HepG2 (cell line): ENCODE results near the gene CAMK1D. TPM values are rescaled to one million over a fixed set of nuclear protein-coding genes. Genes with fewer than 3 reads are reported as not detected.

Experiments used
- ATAC-seq: fragments of 200-7000 bp; cut with Tn5 transposase; 3 replicates; pipeline ENCODE4 v1.9.1; 2020; ENCODE audit warnings: mild to moderate bottlenecking, moderate library complexity
- BruUV-seq: library from RNA; stranded (reverse); fragments of 400-500 nt; replicated peaks from 2 replicates; lab custom pipeline; 2021; lab: Mats Ljungman, UMichigan
- CTCF ChIA-PET: fragments of 300-600 bp; formaldehyde crosslinking; extraction: SDS; loops from one replicate; lab custom pipeline; 2021; ENCODE audit warnings: low total read pairs, inconsistent platforms, low intra/inter-chr PET ratio; lab: Yijun Ruan, JAX
- POLR2A ChIA-PET: fragments of 350-600 bp; sonication (Branson Sonifier 250); formaldehyde crosslinking; loops from one replicate; lab custom pipeline; 2020; ENCODE audit warnings: antibody characterized with exemption, inconsistent platforms; lab: Yijun Ruan, JAX
- DNase-seq: peaks from one replicate; pipeline ENCODE4 v3.0.0-alpha.2; 2015; ENCODE audit warnings: low spot score
- FAIRE-seq: peaks from 3 replicates; lab custom pipeline; 2011; peaks lifted over from hg19 to GRCh38; lab: Jason Lieb, UNC
- H2AFZ ChIP-seq: one replicate; pipeline ENCODE4 v1.6.1; 2011; ENCODE audit warnings: low read length, inconsistent platforms
- H3K27ac ChIP-seq: fragments of 300-600 bp; 3 replicates; pipeline ENCODE4 v1.8.0; 2011; ENCODE audit warnings: mixed run types, mild to moderate bottlenecking, mixed read lengths, low read length, inconsistent platforms; ENCODE audit not compliant: insufficient read depth; ENCODE audit errors: extremely low read length
- H3K27me3 ChIP-seq, 2 experiments: fragments of 200-600 bp in 1 of 2; 2 replicates in 1 of 2; 3 replicates in 1 of 2; pipeline versions ENCODE4 v1.6.0 to v1.8.0; 2011; ENCODE audit warnings: low read length in 2 of 2, mild to moderate bottlenecking in 2 of 2, moderate library complexity in 2 of 2, inconsistent platforms in 1 of 2; ENCODE audit not compliant: insufficient read depth in 2 of 2, control insufficient read depth in 1 of 2
- H3K36me3 ChIP-seq, 2 experiments: fragments of 200-600 bp in 1 of 2; replicated peaks in 1 of 2; 2 replicates in 1 of 2; 3 replicates in 1 of 2; pipeline versions ENCODE4 v1.5.1 to v1.8.0; 2011; ENCODE audit warnings: low read length in 2 of 2, inconsistent platforms in 1 of 2; ENCODE audit not compliant: insufficient read depth in 2 of 2, control insufficient read depth in 1 of 2
- H3K4me1 ChIP-seq: 2 replicates; pipeline ENCODE4 v1.5.1; 2012; ENCODE audit warnings: low read length, inconsistent platforms; ENCODE audit not compliant: insufficient read depth
- H3K4me2 ChIP-seq: 2 replicates; pipeline ENCODE4 v1.6.0; 2011; ENCODE audit warnings: low read depth, low read length, inconsistent platforms
- H3K4me3 ChIP-seq, 3 experiments: fragments of 200-600 bp in 1 of 3; sonication (generic), shearing (Covaris generic) in 1 of 3; replicated peaks in 1 of 3; 2 replicates each; pipeline ENCODE4 v1.5.1; 2011 to 2016; ENCODE audit warnings: low read length in 3 of 3, inconsistent platforms in 2 of 3, low read depth in 2 of 3, mild to moderate bottlenecking in 2 of 3, control low read depth in 1 of 3, mixed read lengths in 1 of 3; ENCODE audit not compliant: insufficient read depth in 1 of 3
- H3K79me2 ChIP-seq: one replicate; pipeline ENCODE4 v1.6.1; 2011; ENCODE audit warnings: low read length, inconsistent platforms; ENCODE audit not compliant: insufficient read depth
- H3K9ac ChIP-seq: 2 replicates; pipeline ENCODE4 v1.6.0; 2011; ENCODE audit warnings: mild to moderate bottlenecking, low read depth, low read length, inconsistent platforms; ENCODE audit not compliant: insufficient read depth
- H3K9me3 ChIP-seq: 2 replicates; pipeline ENCODE4 v1.5.1; 2012; ENCODE audit warnings: mild to moderate bottlenecking, low read length
- H4K20me1 ChIP-seq: 2 replicates; pipeline ENCODE4 v1.6.0; 2011; ENCODE audit warnings: inconsistent platforms, mild to moderate bottlenecking, low read length, moderate library complexity; ENCODE audit not compliant: insufficient read depth
- REXO4 ChIP-seq: sonication (generic); formaldehyde crosslinking; IDR thresholded peaks from 2 replicates; pipeline ENCODE4 v1.8.0; 2022; ENCODE audit warnings: missing genetic modification reagents, mild to moderate bottlenecking, borderline replicate concordance
- SOX5 ChIP-seq: IDR thresholded peaks from 2 replicates; pipeline ENCODE4 v1.6.1; 2016; ENCODE audit warnings: borderline replicate concordance
- TARDBP ChIP-seq: sonication (generic); formaldehyde crosslinking; IDR thresholded peaks from 2 replicates; pipeline ENCODE4 v1.8.0; 2022; ENCODE audit warnings: mild to moderate bottlenecking, missing genetic modification reagents
- TFDP2 ChIP-seq: sonication (generic); formaldehyde crosslinking; IDR thresholded peaks from 2 replicates; pipeline ENCODE4 v1.4.0; 2020; ENCODE audit warnings: missing genetic modification reagents
- TFE3 ChIP-seq: IDR thresholded peaks from 2 replicates; pipeline ENCODE4 v1.6.1; 2016
- XBP1 ChIP-seq: sonication (generic); formaldehyde crosslinking; IDR thresholded peaks from 2 replicates; pipeline ENCODE4 v1.5.0; 2020; ENCODE audit warnings: missing genetic modification reagents
- ZFP36L2 ChIP-seq: sonication (generic); formaldehyde crosslinking; IDR thresholded peaks from 2 replicates; pipeline ENCODE4 v1.4.0; 2020; ENCODE audit warnings: missing genetic modification reagents
- ZNF275 ChIP-seq: sonication (generic); formaldehyde crosslinking; IDR thresholded peaks from 2 replicates; pipeline ENCODE4 v1.8.0; 2022; ENCODE audit warnings: missing genetic modification reagents, mild to moderate bottlenecking, inconsistent platforms, borderline replicate concordance
- ZNF446 ChIP-seq: sonication (generic); formaldehyde crosslinking; IDR thresholded peaks from 2 replicates; pipeline ENCODE4 v1.5.0; 2020; ENCODE audit warnings: mild to moderate bottlenecking, missing genetic modification reagents
- ZNF460 ChIP-seq: sonication (generic); formaldehyde crosslinking; IDR thresholded peaks from 2 replicates; pipeline ENCODE4 v1.5.1; 2020; ENCODE audit warnings: missing genetic modification reagents, mild to moderate bottlenecking, borderline replicate concordance
- ZNF674 ChIP-seq: sonication (generic); formaldehyde crosslinking; IDR thresholded peaks from 2 replicates; pipeline ENCODE4 v1.5.0; 2020; ENCODE audit warnings: low read depth, mild to moderate bottlenecking, missing genetic modification reagents
- WGBS: methylation state at CpG from one replicate; pipeline ENCODE4 v1.1.6; 2017; ENCODE audit warnings: low lambda C conversion rate; 5-methylcytosine and 5-hydroxymethylcytosine counted together
- in situ Hi-C: cut with HindIII; loops from 2 replicates; pipeline ENCODE4 v1.10.0; 2017; ENCODE audit warnings: low pct_unique_long_range_greater_than_20kb; ENCODE audit not compliant: extremely low pct_ligation_motif_present
- intact Hi-C: fragments of 100-400 bp; cut with micrococcal nuclease; formaldehyde crosslinking; loops from one replicate; pipeline ENCODE4 v1.10.0; 2022; ENCODE audit not compliant: unreplicated experiment
- polyA plus RNA-seq, 8 experiments: library from polyadenylated mRNA; depleted of rRNA in 3 of 8; stranded (reverse) in 7 of 8; unstranded in 1 of 8; fragments of >200 nt; fragmentation: Illumina TruSeq in 4 of 8; extraction: Trizol in 4 of 8; gene quantifications; 2 replicates each; pipeline versions ENCODE4 v1.2.1 to v1.2.3, GENCODE V29; 2011 to 2016; ENCODE audit warnings: low read depth in 4 of 8, missing spikeins in 1 of 8, mixed read lengths in 1 of 8; ENCODE audit not compliant: insufficient read depth in 1 of 8
- total RNA-seq, 5 experiments: library from RNA; depleted of rRNA; stranded (reverse); fragments of >200 nt; fragmentation: Illumina TruSeq; extraction: Trizol; gene quantifications; 2 replicates each; pipeline ENCODE4 v1.2.3, GENCODE V29; 2016; ENCODE audit warnings: low read depth in 1 of 5
- TF ChIP-seq, protein P1 (sequence below): sonication (generic); formaldehyde crosslinking; IDR thresholded peaks from 2 replicates; pipeline ENCODE4 v1.5.0; 2020; ENCODE audit warnings: missing genetic modification reagents

Gene CAMK1D
- total and polyA plus RNA-seq, 2 of the 13 experiments (the other 11 are each of a cell fraction or from before 2014, with no cell fraction given): under 0.01 TPM; not detected in 1

DNA sequence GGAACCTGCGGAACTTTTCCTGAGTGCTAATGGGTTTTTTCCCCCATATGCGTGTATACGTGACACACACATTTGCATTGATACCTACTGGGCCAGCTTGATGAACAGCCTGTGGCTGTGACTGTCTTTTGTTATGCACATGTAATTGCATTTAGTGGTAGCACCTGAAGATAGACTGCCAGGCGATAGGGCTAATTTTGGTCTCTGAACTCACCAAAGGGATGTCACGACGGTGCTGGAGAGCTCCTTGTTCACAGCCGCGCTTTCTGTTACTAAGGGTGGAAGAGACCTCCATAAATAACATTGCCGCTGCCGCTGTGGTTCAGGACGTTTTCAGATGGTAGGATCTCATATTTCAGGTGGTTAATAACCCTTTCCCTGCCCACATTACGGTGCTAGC lies 133.2 kb downstream of the CAMK1D start:
- in situ Hi-C loops: no loop called here
- POLR2A ChIA-PET: no interaction called here

DNA sequence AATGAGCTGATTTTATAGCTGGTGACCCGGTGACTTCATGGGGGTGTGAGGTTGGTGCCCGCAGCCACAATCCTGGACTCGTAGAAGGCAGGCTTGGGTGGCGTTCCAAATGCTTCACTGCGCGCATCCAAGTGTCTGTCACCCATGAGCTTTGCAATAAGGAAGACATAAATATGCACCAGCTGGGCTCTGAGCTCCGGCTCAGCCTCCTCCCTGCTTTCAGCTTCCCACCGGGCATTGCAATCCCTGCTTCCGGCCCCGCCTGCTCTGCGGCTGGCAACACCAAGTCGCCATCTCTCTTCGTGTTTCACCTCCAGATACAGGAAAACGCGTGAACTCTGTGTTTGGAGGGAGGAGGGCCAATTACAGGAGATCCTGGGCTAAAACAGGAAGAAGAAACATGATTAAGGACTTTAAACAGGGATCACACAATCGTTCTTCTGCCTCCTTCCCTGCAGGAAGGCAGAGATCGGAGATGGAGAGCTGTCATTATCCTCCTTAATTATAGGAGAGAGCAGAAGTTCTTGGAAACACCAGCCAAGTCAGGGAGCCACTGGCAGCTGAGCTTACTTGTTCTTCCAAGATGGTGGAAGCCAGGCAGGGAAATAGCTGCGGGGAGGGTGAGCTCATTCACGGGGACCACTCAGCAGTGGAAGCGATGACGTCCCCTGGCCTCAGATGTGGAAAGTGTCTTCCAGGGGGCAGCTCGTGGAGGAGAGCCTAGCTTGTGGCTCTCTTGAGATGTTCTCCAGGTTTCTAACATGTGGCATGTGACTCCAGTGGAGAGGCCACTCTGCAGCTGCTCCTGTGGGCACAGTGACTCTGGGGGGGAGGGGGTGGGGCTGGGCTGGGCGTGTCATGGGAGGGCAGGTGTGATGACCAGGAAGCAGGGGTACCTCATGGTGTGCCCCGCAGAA lies 134.9 kb downstream of the CAMK1D start:
- no peak overlapping the region for H3K4me3 ChIP-seq
- no TSS peak for BruUV-seq
- H3K4me1 ChIP-seq: no peaks in the 10 kb centered on the region
- WGBS: 69% methylated on average over 20 of the region's 24 CpGs
- ChIA-PET POLR2A (no interaction called here), CTCF (no interaction called here)
- DNase-seq (no peak), FAIRE-seq (no peak), ATAC-seq (no peak)
- intact Hi-C loops: no loop called here
- no peak overlapping the region for H2AFZ ChIP-seq
- H3K36me3 ChIP-seq: no peaks in the 10 kb centered on the region
- H3K79me2 ChIP-seq: no peaks in the 10 kb centered on the region
- no peaks in the 10 kb centered on the region for H3K9me3 ChIP-seq
- H4K20me1 ChIP-seq: no peaks in the 10 kb centered on the region
- no peaks in the 10 kb centered on the region; a peak in 1 of 5 replicates for H3K27me3 ChIP-seq
- in situ Hi-C loops: no loop called here
- no peak overlapping the region for H3K4me2 ChIP-seq
- no peak overlapping the region for H3K9ac ChIP-seq
- H3K27ac ChIP-seq: no peak overlapping the region
- no peak for TF ChIP-seq ZNF275 (CRISPR knock-in tag)
- no peak for TF ChIP-seq ZNF460
- TF ChIP-seq TFE3 (CRISPR knock-in tag): no peak
- TF ChIP-seq SOX5: no peak
- no peak for TF ChIP-seq ZNF674
- no peak for TF ChIP-seq ZNF446 (CRISPR knock-in tag)
- no peak for TF ChIP-seq TARDBP (CRISPR knock-in tag)
- TF ChIP-seq, protein P1, sequence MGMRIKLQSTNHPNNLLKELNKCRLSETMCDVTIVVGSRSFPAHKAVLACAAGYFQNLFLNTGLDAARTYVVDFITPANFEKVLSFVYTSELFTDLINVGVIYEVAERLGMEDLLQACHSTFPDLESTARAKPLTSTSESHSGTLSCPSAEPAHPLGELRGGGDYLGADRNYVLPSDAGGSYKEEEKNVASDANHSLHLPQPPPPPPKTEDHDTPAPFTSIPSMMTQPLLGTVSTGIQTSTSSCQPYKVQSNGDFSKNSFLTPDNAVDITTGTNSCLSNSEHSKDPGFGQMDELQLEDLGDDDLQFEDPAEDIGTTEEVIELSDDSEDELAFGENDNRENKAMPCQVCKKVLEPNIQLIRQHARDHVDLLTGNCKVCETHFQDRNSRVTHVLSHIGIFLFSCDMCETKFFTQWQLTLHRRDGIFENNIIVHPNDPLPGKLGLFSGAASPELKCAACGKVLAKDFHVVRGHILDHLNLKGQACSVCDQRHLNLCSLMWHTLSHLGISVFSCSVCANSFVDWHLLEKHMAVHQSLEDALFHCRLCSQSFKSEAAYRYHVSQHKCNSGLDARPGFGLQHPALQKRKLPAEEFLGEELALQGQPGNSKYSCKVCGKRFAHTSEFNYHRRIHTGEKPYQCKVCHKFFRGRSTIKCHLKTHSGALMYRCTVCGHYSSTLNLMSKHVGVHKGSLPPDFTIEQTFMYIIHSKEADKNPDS (CRISPR knock-in tag): no peak
- TF ChIP-seq TFDP2 (CRISPR knock-in tag): no peak

More for the DNA sequence above, 133.2 kb downstream of the CAMK1D start:
- no peaks in the 10 kb centered on the region for H3K79me2 ChIP-seq
- no peaks in the 10 kb centered on the region for H3K36me3 ChIP-seq
- FAIRE-seq: no peak
- no peak overlapping the region for H3K4me2 ChIP-seq
- no peaks in the 10 kb centered on the region for H4K20me1 ChIP-seq
- no peak overlapping the region for H3K4me3 ChIP-seq
- no peak for ATAC-seq
- H3K9me3 ChIP-seq: no peaks in the 10 kb centered on the region
- intact Hi-C loops: no loop called here
- no peak overlapping the region for H2AFZ ChIP-seq
- H3K27me3 ChIP-seq: no peaks in the 10 kb centered on the region; a peak in 1 of 5 replicates
- no peak overlapping the region for H3K27ac ChIP-seq
- H3K4me1 ChIP-seq: no peaks in the 10 kb centered on the region
- no TSS peak for BruUV-seq
- no peak overlapping the region for H3K9ac ChIP-seq
- CTCF ChIA-PET: no interaction called here
- WGBS: 65% methylated on average over 12 of the region's 12 CpGs
- DNase-seq: no peak
- TF ChIP-seq XBP1 (CRISPR knock-in tag) (no peak), REXO4 (CRISPR knock-in tag) (no peak), ZFP36L2 (CRISPR knock-in tag) (no peak)
